HG03064 (cell line): ENCODE measurements around the gene FGD3.

ENCODE experiments used
- ATAC-seq: cut with Tn5 transposase; IDR thresholded peaks from one replicate; pipeline ENCODE4 v1.9.1; 2021; ENCODE audit warnings: low read depth; ENCODE audit not compliant: unreplicated experiment

FGD3 gene

GRCh38 chr9:93025736-93026135, 78.4 kb downstream of the FGD3 start:
- ATAC-seq = no peak

GRCh38 chr9:93026640-93027039, 79.3 kb downstream of the FGD3 start:
- no peak for ATAC-seq

- ATAC-seq = no peak
Observed at GRCh38 chr9:93027750-93028149, 80.4 kb downstream of the FGD3 start.

DNA sequence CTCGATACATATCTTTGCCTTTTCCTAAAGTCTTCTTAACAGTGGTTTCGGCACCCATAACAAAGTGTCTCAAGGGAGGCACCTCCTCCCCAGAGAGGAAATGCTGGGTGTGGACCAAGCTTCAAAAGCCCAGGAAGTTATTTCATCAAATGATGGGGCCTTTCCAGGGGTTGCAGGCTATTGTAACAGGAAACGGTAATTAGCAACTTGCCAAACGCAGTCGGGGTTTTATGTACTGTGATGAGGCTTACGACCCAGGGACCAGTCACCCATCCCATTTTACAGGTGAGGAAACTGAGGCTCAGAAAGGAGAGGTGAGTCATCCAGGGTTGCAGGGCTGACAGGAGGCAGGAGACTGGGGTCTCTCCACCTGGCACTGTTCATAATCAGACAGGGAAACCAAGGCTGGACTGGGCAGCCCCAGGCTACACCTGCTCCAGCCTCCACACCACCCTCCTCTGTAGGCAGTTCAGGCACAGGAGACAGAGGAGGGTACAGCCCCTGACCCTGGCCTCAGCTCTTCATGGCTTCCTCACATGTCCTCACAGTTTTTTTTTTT, 81.2 kb downstream of the FGD3 start:
- ATAC-seq = no peak

GRCh38 chr9:93030642-93031628, 83.6 kb downstream of the FGD3 start:
- ATAC-seq = no peak

- no peak for ATAC-seq
Observed at GRCh38 chr9:93031629-93032430, 84.5 kb downstream of the FGD3 start.

DNA sequence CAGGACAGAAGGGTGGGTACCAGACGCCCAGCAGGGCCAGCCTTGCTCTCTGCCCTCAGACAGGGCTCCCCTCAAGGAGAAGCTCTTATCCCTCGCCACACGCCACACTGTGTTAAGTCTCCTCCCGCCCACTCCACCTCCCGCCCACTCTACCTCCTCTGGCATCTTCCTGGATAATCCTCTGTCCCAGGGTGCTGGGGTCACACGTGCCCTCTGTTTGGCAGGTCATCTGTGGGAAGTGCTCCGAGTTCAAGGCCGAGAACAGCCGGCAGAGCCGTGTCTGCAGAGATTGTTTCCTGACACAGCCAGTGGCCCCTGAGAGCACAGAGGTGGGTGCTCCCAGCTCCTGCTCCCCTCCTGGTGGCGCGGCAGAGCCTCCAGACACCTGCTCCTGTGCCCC, 85.2 kb downstream of the FGD3 start:
- ATAC-seq = no peak

- ATAC-seq = no peak
Observed at GRCh38 chr9:93033531-93033930, 86.2 kb downstream of the FGD3 start.

- ATAC-seq = no peak
Observed at GRCh38 chr9:93035106-93035660, 87.9 kb downstream of the FGD3 start.

GRCh38 chr9:93035821-93036351, 88.6 kb downstream of the FGD3 start:
- ATAC-seq = no peak

DNA sequence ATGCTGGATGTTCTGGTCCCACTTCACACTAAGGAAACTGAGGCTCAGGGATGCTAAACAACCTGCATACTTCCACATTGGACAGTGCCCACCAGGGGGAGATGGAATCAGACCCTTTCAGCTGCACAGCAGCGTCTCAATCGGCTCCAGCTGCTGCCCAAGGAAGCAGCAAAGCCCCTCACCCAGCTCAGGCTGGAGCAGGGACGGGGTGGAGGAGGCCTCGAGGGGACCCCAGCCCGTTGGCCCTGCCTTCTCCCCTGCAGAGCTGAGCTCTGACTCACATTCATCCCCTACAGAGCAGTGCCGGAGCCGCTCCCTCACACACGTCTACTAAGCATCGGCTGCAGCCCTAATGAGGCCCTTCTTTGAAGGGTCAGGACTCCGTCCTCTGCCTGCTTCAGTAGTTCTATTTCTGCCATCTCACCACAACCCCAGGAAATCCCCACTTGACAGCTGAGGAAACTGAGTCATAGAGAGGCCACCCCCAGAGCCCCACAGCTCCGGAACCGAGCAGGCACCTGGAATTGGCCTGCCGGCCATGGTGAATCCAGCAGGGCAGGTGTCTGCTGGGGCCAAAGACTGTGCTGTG, 89.7 kb downstream of the FGD3 start:
- no peak for ATAC-seq

DNA sequence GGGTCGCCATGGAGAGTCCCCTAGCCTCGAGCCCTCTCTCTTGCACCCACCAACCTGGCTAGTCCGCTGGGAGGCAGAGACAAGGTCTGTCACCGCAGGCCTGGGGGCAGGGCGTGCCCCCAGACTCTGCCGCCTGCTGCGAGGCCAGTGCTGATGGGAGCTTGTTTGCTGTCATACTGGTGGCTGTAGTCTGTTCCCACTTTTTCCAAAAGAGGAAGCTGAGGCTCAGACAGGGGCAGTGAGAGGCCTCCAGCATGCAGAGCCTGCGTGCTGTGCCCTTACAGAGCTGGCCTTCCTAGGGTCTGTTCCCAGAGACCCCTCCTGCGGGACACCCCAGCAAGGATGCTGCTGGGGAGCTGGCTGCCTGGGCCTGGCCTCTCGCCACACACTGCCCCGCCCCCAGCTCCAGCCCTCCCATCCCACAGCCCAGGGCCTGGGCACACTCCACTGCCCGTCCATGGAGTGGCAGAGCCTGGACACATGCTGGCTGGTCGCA, 90.2 kb downstream of the FGD3 start:
- ATAC-seq = no peak

- no peak for ATAC-seq
Observed at GRCh38 chr9:93038918-93039317, 91.6 kb downstream of the FGD3 start.

DNA sequence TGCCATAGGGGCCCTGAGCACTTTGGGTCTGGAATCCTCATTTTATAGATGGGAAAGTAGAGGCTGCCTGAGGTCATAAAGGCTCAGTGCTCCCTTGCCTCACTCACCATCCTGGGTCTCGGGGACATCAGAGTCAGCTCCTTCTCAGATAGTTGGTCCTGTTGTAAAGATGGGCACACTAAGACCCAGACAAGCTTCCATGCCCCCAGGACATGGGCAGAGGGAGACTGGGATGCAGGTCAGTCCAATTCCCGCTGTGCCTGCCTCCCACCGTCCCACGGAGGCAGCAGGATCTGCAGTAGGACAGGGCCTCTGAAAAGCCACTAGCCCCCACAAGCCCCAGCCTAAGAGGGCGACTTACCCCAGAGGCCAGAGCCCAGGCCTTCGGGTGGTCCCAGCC, 92.1 kb downstream of the FGD3 start:
- ATAC-seq = no peak

- no peak for ATAC-seq
Observed at GRCh38 chr9:93039976-93040375, 92.7 kb downstream of the FGD3 start.

DNA sequence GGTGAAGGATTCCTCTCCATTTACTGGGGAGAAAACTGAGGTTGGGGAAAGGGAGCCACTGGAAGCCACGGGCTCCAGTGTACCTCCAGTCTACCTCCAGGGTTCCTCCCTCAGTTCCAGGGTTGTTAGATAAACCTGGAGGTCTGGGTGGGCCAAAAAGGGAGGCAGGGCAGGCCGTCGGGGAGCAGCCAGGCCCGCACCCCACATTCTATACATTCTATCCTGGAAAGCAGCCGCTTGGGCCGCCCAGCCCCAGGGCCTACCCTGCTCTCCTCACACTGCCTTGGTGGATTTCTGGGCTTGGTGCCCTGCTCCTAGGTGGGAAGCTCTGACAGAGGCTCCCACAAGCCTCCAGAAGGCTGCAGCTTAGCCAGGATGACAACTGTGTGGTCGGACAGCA, 93.1 kb downstream of the FGD3 start:
- ATAC-seq = no peak

DNA sequence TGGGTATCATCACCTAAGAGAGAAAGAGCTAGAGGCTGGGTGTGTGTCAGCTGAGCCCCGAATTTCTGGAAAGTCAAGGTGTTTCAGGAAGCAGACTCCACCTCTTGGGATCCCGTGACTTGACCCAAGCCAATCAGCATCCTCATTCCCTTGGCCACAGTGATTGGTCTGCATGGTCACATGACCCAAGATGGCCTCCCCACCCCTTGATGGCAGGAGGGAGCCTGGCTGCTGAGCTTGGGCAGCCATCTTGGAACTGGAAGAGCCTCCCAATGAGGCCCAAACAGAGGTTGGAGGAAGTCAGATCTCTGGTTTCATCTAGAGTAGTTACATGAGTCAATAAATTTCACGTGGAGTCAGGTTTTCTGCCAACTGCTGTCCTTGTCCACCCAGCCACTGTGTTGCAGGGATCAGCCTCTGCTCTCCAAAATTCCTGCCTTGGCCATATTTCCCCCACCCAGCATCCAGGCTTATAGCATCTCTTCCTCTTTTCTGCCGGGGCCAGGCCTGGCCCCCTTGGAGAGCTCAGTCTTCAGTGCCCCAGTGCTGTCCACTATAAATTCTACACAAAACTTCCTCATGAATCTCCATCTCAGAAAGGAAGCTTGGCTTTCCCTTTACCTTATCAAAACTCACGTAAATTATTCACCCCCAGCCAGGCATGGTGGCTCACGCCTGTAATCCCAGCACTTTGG, 93.9 kb downstream of the FGD3 start:
- no peak for ATAC-seq

DNA sequence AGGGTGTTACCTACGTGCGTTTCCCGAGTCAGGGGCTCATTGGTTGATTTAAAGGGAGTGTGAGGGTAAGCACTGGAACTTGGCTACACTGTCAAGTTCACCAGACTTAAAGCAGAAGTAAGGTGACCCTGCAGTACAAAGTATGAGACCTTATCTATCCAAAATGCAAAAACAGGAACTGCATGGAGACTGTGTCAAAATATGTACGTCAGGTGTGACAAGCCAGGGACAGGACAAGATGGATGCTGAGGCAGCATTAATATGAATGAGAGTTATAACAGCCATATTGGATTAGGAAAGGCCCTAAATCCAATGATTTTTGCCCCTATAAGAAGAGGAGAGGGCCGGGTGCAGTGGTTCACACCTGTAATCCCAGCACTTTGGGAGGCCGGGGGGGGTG, 95.8 kb downstream of the FGD3 start:
- no peak for ATAC-seq

DNA sequence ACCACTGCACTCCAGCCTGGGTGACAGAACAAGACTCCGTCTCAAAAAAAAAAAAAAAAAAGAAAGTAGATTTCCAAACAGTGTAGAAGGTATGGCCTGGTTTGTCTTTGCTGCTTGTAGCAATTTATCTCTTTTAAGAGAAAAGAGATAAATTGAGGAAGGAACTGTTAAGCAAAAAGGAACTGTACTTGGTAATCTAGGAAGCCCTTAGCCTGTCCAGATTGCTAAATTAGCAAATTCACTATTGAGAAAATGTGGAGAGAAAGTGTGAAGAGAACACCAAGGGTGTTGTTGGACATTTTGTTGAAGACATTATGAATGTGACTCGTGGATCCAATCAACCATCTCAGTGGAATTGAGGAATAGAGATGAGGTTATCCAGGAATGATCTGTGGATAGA, 98.2 kb downstream of the FGD3 start:
- no peak for ATAC-seq
